HG02610 (cell line): ENCODE results near the gene PIP4K2B.

Experiments
- ATAC-seq: cut with Tn5 transposase; IDR thresholded peaks from one replicate; pipeline ENCODE4 v1.9.1; 2021; ENCODE audit warnings: mild to moderate bottlenecking, moderate library complexity; ENCODE audit not compliant: unreplicated experiment

Gene PIP4K2B

GRCh38 chr17:38746004-38746848, 53.1 kb downstream of the PIP4K2B start:
- ATAC-seq, result no peak

- ATAC-seq, result no peak
Measured at GRCh38 chr17:38745545-38745944, 53.8 kb downstream of the PIP4K2B start.

GRCh38 chr17:38743556-38744171, 55.7 kb downstream of the PIP4K2B start:
- ATAC-seq, result no peak

GRCh38 chr17:38742411-38743308, 56.7 kb downstream of the PIP4K2B start:
- no peak for ATAC-seq

- no peak for ATAC-seq
Measured at GRCh38 chr17:38741921-38742410, 57.4 kb downstream of the PIP4K2B start.

- ATAC-seq, result no peak
Measured at GRCh38 chr17:38741461-38741860, 57.9 kb downstream of the PIP4K2B start.

- no peak for ATAC-seq
Measured at GRCh38 chr17:38740806-38741205, 58.5 kb downstream of the PIP4K2B start.

- ATAC-seq, result no peak
Measured at GRCh38 chr17:38740044-38740443, 59.3 kb downstream of the PIP4K2B start.

GRCh38 chr17:38739305-38739704, 60.1 kb downstream of the PIP4K2B start:
- no peak for ATAC-seq

GRCh38 chr17:38738686-38739085, 60.7 kb downstream of the PIP4K2B start:
- ATAC-seq, result no peak

- no peak for ATAC-seq
Measured at GRCh38 chr17:38738007-38738662, 61.2 kb downstream of the PIP4K2B start.

- ATAC-seq, result no peak
Measured at GRCh38 chr17:38735161-38735997, 64.0 kb downstream of the PIP4K2B start.

- ATAC-seq, result no peak
Measured at GRCh38 chr17:38733982-38734973, 65.1 kb downstream of the PIP4K2B start.

GRCh38 chr17:38733282-38733981, 65.9 kb downstream of the PIP4K2B start:
- no peak for ATAC-seq

GRCh38 chr17:38732376-38733281, 66.7 kb downstream of the PIP4K2B start:
- ATAC-seq, result no peak

GRCh38 chr17:38731526-38732294, 67.6 kb downstream of the PIP4K2B start:
- ATAC-seq, result no peak
